Measurements from ENCODE around the gene AOAH.

AOAH gene

GRCh38 chr7:36637417-36637816 is 86.9 kb downstream of the AOAH start:
- H3K27ac ChIP-seq (ENCODE audit: low read length): no peak overlapping the region
- no peak overlapping the region for H2AFZ ChIP-seq (ENCODE audit: low read length)
- H4K20me1 ChIP-seq (ENCODE audit: insufficient read depth, low read length): no peaks in the 10 kb centered on the region
- H3K9ac ChIP-seq (ENCODE audit: low read length): no peak overlapping the region
- no peak for DNase-seq
- no peak overlapping the region for H3K4me2 ChIP-seq (ENCODE audit: low read depth, low read length)
- TF ChIP-seq EZH2phosphoT487 (IDR thresholded peaks at IDR 0.05; ENCODE audit: low read length) (no peak), EZH2 (optimal IDR thresholded peaks at IDR 0.05; ENCODE audit: low read depth, low read length) (no peak)
- H3K36me3 ChIP-seq (replicated peaks; ENCODE audit: insufficient read depth, low read length): no peaks in the 10 kb centered on the region
- H3K9me3 ChIP-seq (replicated peaks; ENCODE audit: insufficient read depth, low read length): no peaks in the 10 kb centered on the region
- no peaks in the 10 kb centered on the region for H3K4me1 ChIP-seq (ENCODE audit: low read length)
- no peaks in the 10 kb centered on the region for H3K9me2 ChIP-seq (replicated peaks; ENCODE audit: insufficient read depth, low read length)
- no peaks in the 10 kb centered on the region for H3K79me2 ChIP-seq (ENCODE audit: low read length)
- H3K27me3 ChIP-seq (replicated peaks; ENCODE audit: insufficient read depth, low read length): no peaks in the 10 kb centered on the region
- H3F3A ChIP-seq (ENCODE audit: insufficient read depth, low read length): no peaks in the 10 kb centered on the region
- H3K4me3 ChIP-seq (ENCODE audit: low read length): no peak overlapping the region

DNA sequence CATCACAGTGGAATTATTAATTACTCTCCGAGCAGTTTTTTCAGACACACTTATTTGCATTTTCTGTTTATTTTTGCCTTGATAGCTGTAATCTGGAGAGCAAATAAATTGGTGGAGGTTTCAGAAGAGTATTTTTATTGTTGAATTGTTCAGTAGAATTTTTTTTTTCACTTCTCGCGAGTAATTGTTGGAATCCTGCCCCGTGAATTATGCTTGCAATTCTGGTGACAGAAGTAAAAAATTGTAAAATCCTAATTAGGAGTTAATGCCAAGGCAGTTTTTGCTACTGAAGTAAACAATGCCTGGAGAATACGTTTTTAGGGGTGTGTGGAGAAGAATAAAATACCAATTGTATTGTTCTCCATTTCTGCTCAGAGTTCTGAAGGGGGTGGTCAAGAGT is 88.2 kb downstream of the AOAH start:
- H4K20me1 ChIP-seq (ENCODE audit: insufficient read depth, low read length): no peaks in the 10 kb centered on the region
- no peak for DNase-seq
- no peaks in the 10 kb centered on the region for H3K79me2 ChIP-seq (ENCODE audit: low read length)
- H3K27me3 ChIP-seq (replicated peaks; ENCODE audit: insufficient read depth, low read length): no peaks in the 10 kb centered on the region
- no peak overlapping the region for H2AFZ ChIP-seq (ENCODE audit: low read length)
- no peaks in the 10 kb centered on the region for H3K9me3 ChIP-seq (replicated peaks; ENCODE audit: insufficient read depth, low read length)
- H3K4me3 ChIP-seq (ENCODE audit: low read length): no peak overlapping the region
- H3K4me2 ChIP-seq (ENCODE audit: low read depth, low read length): no peak overlapping the region
- H3K36me3 ChIP-seq (replicated peaks; ENCODE audit: insufficient read depth, low read length): no peaks in the 10 kb centered on the region
- no peak overlapping the region for H3K9ac ChIP-seq (ENCODE audit: low read length)
- H3K9me2 ChIP-seq (replicated peaks; ENCODE audit: insufficient read depth, low read length): no peaks in the 10 kb centered on the region
- H3F3A ChIP-seq (ENCODE audit: insufficient read depth, low read length): no peaks in the 10 kb centered on the region
- no peak for TF ChIP-seq CTCF (IDR thresholded peaks at IDR 0.05; ENCODE audit: low read length)
- TF ChIP-seq EZH2phosphoT487 (IDR thresholded peaks at IDR 0.05; ENCODE audit: low read length): no peak
- no peaks in the 10 kb centered on the region for H3K4me1 ChIP-seq (ENCODE audit: low read length)
- H3K27ac ChIP-seq (ENCODE audit: low read length): no peak overlapping the region

DNA sequence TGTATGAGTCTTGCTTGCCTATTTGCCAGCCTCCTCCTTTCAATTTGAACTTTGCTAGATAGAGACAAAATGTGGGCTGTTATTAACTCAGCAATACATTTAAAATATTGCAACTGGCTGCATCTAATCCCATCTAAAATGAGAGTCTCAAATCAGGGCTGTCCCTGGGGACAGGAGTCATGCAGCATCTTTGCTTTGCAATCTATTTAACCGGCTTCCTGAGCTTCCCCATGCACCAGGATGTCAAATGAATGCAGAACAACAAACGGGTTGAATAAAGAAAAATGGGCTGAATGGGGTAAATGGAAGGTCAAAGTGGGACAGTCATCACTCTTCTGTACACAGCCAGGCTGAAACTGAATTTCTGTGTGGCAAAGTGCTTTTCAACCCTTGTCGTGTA is 89.2 kb downstream of the AOAH start:
- Histone ChIP-seq H2AFZ (ENCODE audit: low read length) (no peak overlapping the region), H3K4me3 (ENCODE audit: low read length) (no peak overlapping the region), H3K4me1 (ENCODE audit: low read length) (no peaks in the 10 kb centered on the region), H3K27me3 (replicated peaks; ENCODE audit: insufficient read depth, low read length) (no peaks in the 10 kb centered on the region), H3K9me2 (replicated peaks; ENCODE audit: insufficient read depth, low read length) (no peaks in the 10 kb centered on the region), H3K79me2 (ENCODE audit: low read length) (no peaks in the 10 kb centered on the region), H3F3A (ENCODE audit: insufficient read depth, low read length) (no peaks in the 10 kb centered on the region), H3K4me2 (ENCODE audit: low read depth, low read length) (no peak overlapping the region), H3K36me3 (replicated peaks; ENCODE audit: insufficient read depth, low read length) (no peaks in the 10 kb centered on the region), H3K9ac (ENCODE audit: low read length) (no peak overlapping the region), H3K9me3 (replicated peaks; ENCODE audit: insufficient read depth, low read length) (no peaks in the 10 kb centered on the region), H3K27ac (ENCODE audit: low read length) (no peak overlapping the region), H4K20me1 (ENCODE audit: insufficient read depth, low read length) (no peaks in the 10 kb centered on the region)
- no peak for TF ChIP-seq EZH2phosphoT487 (IDR thresholded peaks at IDR 0.05; ENCODE audit: low read length)
- no peak for TF ChIP-seq CTCF (IDR thresholded peaks at IDR 0.05; ENCODE audit: low read length)
- TF ChIP-seq EZH2 (optimal IDR thresholded peaks at IDR 0.05; ENCODE audit: low read depth, low read length): no peak
- DNase-seq: no peak

GRCh38 chr7:36633377-36633776 is 90.9 kb downstream of the AOAH start:
- H3K9me3 ChIP-seq (replicated peaks; ENCODE audit: insufficient read depth, low read length): no peaks in the 10 kb centered on the region
- TF ChIP-seq CTCF (IDR thresholded peaks at IDR 0.05; ENCODE audit: low read length) (no peak), EZH2phosphoT487 (IDR thresholded peaks at IDR 0.05; ENCODE audit: low read length) (no peak), EZH2 (optimal IDR thresholded peaks at IDR 0.05; ENCODE audit: low read depth, low read length) (no peak)
- no peaks in the 10 kb centered on the region for H3K79me2 ChIP-seq (ENCODE audit: low read length)
- H4K20me1 ChIP-seq (ENCODE audit: insufficient read depth, low read length): no peaks in the 10 kb centered on the region
- H2AFZ ChIP-seq (ENCODE audit: low read length): no peak overlapping the region
- no peaks in the 10 kb centered on the region for H3K36me3 ChIP-seq (replicated peaks; ENCODE audit: insufficient read depth, low read length)
- DNase-seq: no peak
- H3K27ac ChIP-seq (ENCODE audit: low read length): no peak overlapping the region
- no peaks in the 10 kb centered on the region for H3F3A ChIP-seq (ENCODE audit: insufficient read depth, low read length)
- H3K9me2 ChIP-seq (replicated peaks; ENCODE audit: insufficient read depth, low read length): no peaks in the 10 kb centered on the region
- H3K4me2 ChIP-seq (ENCODE audit: low read depth, low read length): no peak overlapping the region
- no peak overlapping the region for H3K4me3 ChIP-seq (ENCODE audit: low read length)
- no peak overlapping the region for H3K9ac ChIP-seq (ENCODE audit: low read length)
- no peaks in the 10 kb centered on the region for H3K27me3 ChIP-seq (replicated peaks; ENCODE audit: insufficient read depth, low read length)
- H3K4me1 ChIP-seq (ENCODE audit: low read length): no peaks in the 10 kb centered on the region
